Sigmoid colon (tissue), 7 donors: ENCODE results near the gene TNRC6A. TPM values are rescaled to one million over a fixed set of nuclear protein-coding genes. Genes with fewer than 3 reads are reported as not detected.

Source experiments
- DNase-seq: peaks from one replicate; pipeline ENCODE4 v3.0.0-alpha.2; 2019
- H3K27ac ChIP-seq, 4 donors: fragments of 200-600 bp; sonication (generic); one replicate each; pipeline ENCODE4 v1.5.1; 2016 to 2019; ENCODE audit warnings: mild to moderate bottlenecking in 1 of 4
- H3K27me3 ChIP-seq, 3 donors: fragments of 200-600 bp; sonication (generic); one replicate each; pipeline ENCODE4 v1.5.1; 2019; ENCODE audit warnings: mild to moderate bottlenecking in 1 of 3
- H3K36me3 ChIP-seq, 4 donors: fragments of 200-600 bp; sonication (generic); one replicate each; pipeline ENCODE4 v1.5.1; 2016 to 2019
- H3K4me1 ChIP-seq, 4 donors: fragments of 200-600 bp; sonication (generic); one replicate each; pipeline ENCODE4 v1.5.1; 2017 to 2019
- H3K4me3 ChIP-seq, 4 donors: fragments of 200-600 bp; sonication (generic); one replicate each; pipeline ENCODE4 v1.5.1; 2017 to 2019; ENCODE audit warnings: mild to moderate bottlenecking in 2 of 4, moderate library complexity in 1 of 4
- H3K9me3 ChIP-seq, 4 donors: fragments of 200-600 bp in 3 of 4; sonication (generic) in 3 of 4; one replicate each; pipeline versions ENCODE4 v1.5.1 to v1.6.1; 2013 to 2019
- CTCF ChIP-seq, 4 experiments: fragments of 450-650 bp in 3 of 4; fragments of 200-600 bp in 1 of 4; IDR thresholded peaks; one replicate each; pipeline ENCODE4 v1.5.1; 2016 to 2019; ENCODE audit warnings: antibody characterized with exemption in 4 of 4, mild to moderate bottlenecking in 3 of 4, moderate library complexity in 2 of 4
- EP300 ChIP-seq, 4 donors: sonication (generic); formaldehyde crosslinking; IDR thresholded peaks; one replicate each; pipeline ENCODE4 v1.6.1; 2017; ENCODE audit warnings: antibody characterized with exemption in 4 of 4
- POLR2A ChIP-seq, 2 donors: fragments of 450-650 bp; IDR thresholded peaks; one replicate each; pipeline ENCODE4 v1.6.1; 2016; ENCODE audit warnings: antibody characterized with exemption in 2 of 2, mild to moderate bottlenecking in 2 of 2, moderate library complexity in 2 of 2
- POLR2AphosphoS5 ChIP-seq, 4 donors: sonication (generic); formaldehyde crosslinking; IDR thresholded peaks; one replicate each; pipeline ENCODE4 v1.6.1; 2017; ENCODE audit warnings: antibody characterized with exemption in 4 of 4
- WGBS, 2 donors: extraction: QIAGEN DNeasy Blood & Tissue Kit; methylation state at CpG; one replicate each; pipeline ENCODE4 v1.1.7; 2013; 5-methylcytosine and 5-hydroxymethylcytosine counted together
- intact Hi-C: fragments of 100-400 bp; cut with DNase I; formaldehyde crosslinking; loops from one replicate; pipeline ENCODE4 v1.15.1; 2023
- polyA plus RNA-seq, 3 donors: library from polyadenylated mRNA; stranded (reverse); fragments of 200-250 nt; gene quantifications; one replicate each; pipeline ENCODE4 v1.2.3, GENCODE V29; 2013
- total RNA-seq, 4 donors: library from RNA; depleted of rRNA; stranded (reverse); fragments of >200 nt; gene quantifications; one replicate each; pipeline ENCODE4 v1.1.0, GENCODE V29; 2016
- donor health status: healthy with polysubstance abuse.
- donor health status: Bipolar disorder and iron deficiency.
- donor health status: healthy.

Gene TNRC6A
- total and polyA plus RNA-seq, 7 donors: 4.6 to 129 (median 42.8) TPM

- no peak for TF ChIP-seq POLR2A (IDR thresholded peaks at IDR 0.05)
- TF ChIP-seq CTCF (IDR thresholded peaks at IDR 0.05): no peak
- TF ChIP-seq POLR2AphosphoS5 (IDR thresholded peaks at IDR 0.05): no peak
- no peak for TF ChIP-seq EP300 (IDR thresholded peaks at IDR 0.05)
- Histone ChIP-seq H3K27me3 (no peaks in the 10 kb centered on the region), H3K36me3 (no peaks in the 10 kb centered on the region), H3K9me3 (no peaks in the 10 kb centered on the region), H3K4me3 (no peak overlapping the region), H3K4me1 (peaks cover 0 to 13% (median 7%) of the 10 kb centered on the region in 4 donors), H3K27ac (peak overlapping the region in 3 of 4 donors; percentile 23 to 58 (median 56))
- intact Hi-C loops: no loop called here
- no peak for DNase-seq
- WGBS, 2 donors: 77 to 83% methylated on average over 6 of the region's 6 CpGs
Observed at GRCh38 chr16:24717411-24717810, 12.0 kb upstream of the TNRC6A start.

- no peak for TF ChIP-seq POLR2AphosphoS5 (IDR thresholded peaks at IDR 0.05)
- no peak for TF ChIP-seq CTCF (IDR thresholded peaks at IDR 0.05)
- no peak for TF ChIP-seq POLR2A (IDR thresholded peaks at IDR 0.05)
- TF ChIP-seq EP300 (IDR thresholded peaks at IDR 0.05): no peak
- intact Hi-C loops: no loop called here
- Histone ChIP-seq H3K9me3 (no peaks in the 10 kb centered on the region), H3K36me3 (no peaks in the 10 kb centered on the region), H3K27me3 (no peaks in the 10 kb centered on the region), H3K27ac (no peak overlapping the region), H3K4me3 (no peak overlapping the region), H3K4me1 (peaks cover 0 to 13% (median 7%) of the 10 kb centered on the region in 4 donors)
- 95 to 96% methylated on average over 6 of the region's 6 CpGs for WGBS, 2 donors
- DNase-seq: no peak
Observed at GRCh38 chr16:24718967-24719521, 10.4 kb upstream of the TNRC6A start.

- H3K27me3 ChIP-seq: no peaks in the 10 kb centered on the region
- WGBS, 2 donors: 82 to 92% methylated on average over 6 of the region's 6 CpGs
- intact Hi-C loops: no loop called here
- H3K9me3 ChIP-seq: no peaks in the 10 kb centered on the region
- peaks cover 0 to 13% (median 7%) of the 10 kb centered on the region in 4 donors for H3K4me1 ChIP-seq
- no peak for TF ChIP-seq POLR2A (IDR thresholded peaks at IDR 0.05)
- TF ChIP-seq POLR2AphosphoS5 (IDR thresholded peaks at IDR 0.05): no peak
- TF ChIP-seq CTCF (IDR thresholded peaks at IDR 0.05): no peak
- TF ChIP-seq EP300 (IDR thresholded peaks at IDR 0.05): no peak
- DNase-seq: no peak
- H3K27ac ChIP-seq: no peak overlapping the region
- H3K36me3 ChIP-seq: no peaks in the 10 kb centered on the region
- no peak overlapping the region for H3K4me3 ChIP-seq
Observed at GRCh38 chr16:24721830-24722238, 7.6 kb upstream of the TNRC6A start.

GRCh38 chr16:24723663-24724062 lies 5.8 kb upstream of the TNRC6A start:
- no peaks in the 10 kb centered on the region for H3K27me3 ChIP-seq
- no peak for TF ChIP-seq CTCF (IDR thresholded peaks at IDR 0.05)
- no peak for TF ChIP-seq EP300 (IDR thresholded peaks at IDR 0.05)
- no peak for TF ChIP-seq POLR2AphosphoS5 (IDR thresholded peaks at IDR 0.05)
- TF ChIP-seq POLR2A (IDR thresholded peaks at IDR 0.05): no peak
- no peak for DNase-seq
- intact Hi-C loops: no loop called here
- H3K9me3 ChIP-seq: no peaks in the 10 kb centered on the region
- no peaks in the 10 kb centered on the region for H3K36me3 ChIP-seq
- no peak overlapping the region for H3K4me3 ChIP-seq
- no peak overlapping the region for H3K27ac ChIP-seq
- H3K4me1 ChIP-seq: peaks cover 0 to 3% (median under 1%) of the 10 kb centered on the region in 4 donors

- no peaks in the 10 kb centered on the region for H3K9me3 ChIP-seq
- no peak overlapping the region for H3K4me3 ChIP-seq
- no peak overlapping the region for H3K27ac ChIP-seq
- H3K27me3 ChIP-seq: no peaks in the 10 kb centered on the region
- 67 to 86% methylated on average over 18 of the region's 18 CpGs for WGBS, 2 donors
- peaks cover 0 to 8% (median 3%) of the 10 kb centered on the region in 4 donors for H3K36me3 ChIP-seq
- intact Hi-C loops: loop anchor here (2.0 kb wide), 1 partner anchor 27 kb away; no protein-coding TSS in a partner anchor
- peaks cover 0 to 29% (median 23%) of the 10 kb centered on the region in 4 donors for H3K4me1 ChIP-seq
- DNase-seq: no peak
- TF ChIP-seq EP300 (IDR thresholded peaks at IDR 0.05): no peak
- no peak for TF ChIP-seq CTCF (IDR thresholded peaks at IDR 0.05)
- no peak for TF ChIP-seq POLR2A (IDR thresholded peaks at IDR 0.05)
- TF ChIP-seq POLR2AphosphoS5 (IDR thresholded peaks at IDR 0.05): no peak
Observed at GRCh38 chr16:24728011-24728410, 1.4 kb upstream of the TNRC6A start.
